PC-9 (cell line): Measurements from ENCODE around the gene ZBTB11. TPM values are rescaled to one million over a fixed set of nuclear protein-coding genes. Genes with fewer than 3 reads are reported as not detected.
"Not testable (repeated sequence)": the region's sequence is repeated elsewhere in the genome, so short reads cannot be mapped to it uniquely, and the experiment has no call there.

Experiments used
- BruUV-seq: library from RNA; stranded (reverse); fragments of 400-500 nt; replicated peaks from 2 replicates; lab custom pipeline; 2021; lab: Mats Ljungman, UMichigan
- CTCF ChIA-PET: fragments of 300-600 bp; sonication (Branson Sonifier 250); formaldehyde crosslinking; loops from one replicate; lab custom pipeline; 2022; ENCODE audit warnings: antibody characterized with exemption; lab: Charles Lee
- POLR2A ChIA-PET: fragments of 300-600 bp; sonication (Branson Sonifier 250); formaldehyde crosslinking; loops from one replicate; lab custom pipeline; 2022; ENCODE audit warnings: antibody characterized with exemption; ENCODE audit not compliant: unreplicated experiment; lab: Charles Lee
- DNase-seq, 2 experiments: peaks; one replicate each; pipeline versions ENCODE4 v3.0.0 to v3.0.0-alpha.2; 2015 to 2022; ENCODE audit warnings: mixed read lengths in 1 of 2
- H2AFZ ChIP-seq: fragments of 200-600 bp; sonication (generic); 2 replicates; pipeline ENCODE4 v1.8.1; 2017; ENCODE audit warnings: antibody characterized with exemption
- H3F3A ChIP-seq: fragments of 200-600 bp; sonication (generic); 2 replicates; pipeline ENCODE4 v1.8.1; 2017; ENCODE audit warnings: antibody characterized with exemption, mild to moderate bottlenecking, low read depth; ENCODE audit not compliant: insufficient read depth
- H3K27ac ChIP-seq: fragments of 200-600 bp; sonication (generic); 2 replicates; pipeline ENCODE4 v1.6.1; 2016; ENCODE audit warnings: mixed run types
- H3K27me3 ChIP-seq: fragments of 200-600 bp; sonication (generic); 2 replicates; pipeline ENCODE4 v1.6.1; 2016; ENCODE audit warnings: low read depth, mixed run types; ENCODE audit not compliant: insufficient read depth
- H3K36me3 ChIP-seq: fragments of 200-600 bp; sonication (generic); 2 replicates; pipeline ENCODE4 v1.6.1; 2016; ENCODE audit warnings: low read depth, mixed run types
- H3K4me1 ChIP-seq: fragments of 200-600 bp; sonication (generic); replicated peaks from 2 replicates; pipeline ENCODE4 v1.6.1; 2016; ENCODE audit warnings: mixed run types; ENCODE audit not compliant: insufficient read depth
- H3K4me2 ChIP-seq: fragments of 200-600 bp; sonication (generic); 2 replicates; pipeline ENCODE4 v1.6.1; 2017; ENCODE audit warnings: mixed run types
- H3K4me3 ChIP-seq: fragments of 200-600 bp; sonication (generic); 2 replicates; pipeline ENCODE4 v1.6.1; 2016; ENCODE audit warnings: mixed run types
- H3K79me2 ChIP-seq: fragments of 200-600 bp; sonication (generic); 2 replicates; pipeline ENCODE4 v1.6.1; 2017; ENCODE audit warnings: low read depth, mixed run types
- H3K9me2 ChIP-seq: fragments of 200-600 bp; sonication (generic); 2 replicates; pipeline ENCODE4 v1.8.1; 2017; ENCODE audit warnings: mild to moderate bottlenecking; ENCODE audit not compliant: insufficient read depth
- H3K9me3 ChIP-seq: fragments of 200-600 bp; sonication (generic); 2 replicates; pipeline ENCODE4 v1.8.1; 2016; ENCODE audit warnings: low read depth; ENCODE audit not compliant: insufficient read depth
- H4K20me1 ChIP-seq: fragments of 200-600 bp; sonication (generic); 2 replicates; pipeline ENCODE4 v1.8.1; 2017; ENCODE audit not compliant: insufficient read depth
- EZH2 ChIP-seq: fragments of 200-600 bp; sonication (generic); IDR thresholded peaks from 2 replicates; pipeline ENCODE4 v1.8.0; 2017; ENCODE audit warnings: antibody characterized with exemption, low read depth
- intact Hi-C: fragments of 100-400 bp; cut with micrococcal nuclease; formaldehyde crosslinking; loops from one replicate; pipeline ENCODE4 v1.10.0; 2022; ENCODE audit not compliant: unreplicated experiment
- total RNA-seq: library from RNA; stranded (reverse); gene quantifications from 2 replicates; pipeline ENCODE4 v1.2.3, GENCODE V29; 2021
- TF ChIP-seq, protein P1 (sequence below): fragments of 200-600 bp; sonication (generic); conservative IDR thresholded peaks from 2 replicates; pipeline ENCODE4 v1.6.1; 2017; ENCODE audit warnings: mixed run types, antibody characterized with exemption, mild to moderate bottlenecking, moderate library complexity

The ZBTB11 gene
- total RNA-seq, 1 experiment from 2014 or later: 22.1 TPM

GRCh38 chr3:101695779-101696372 is 18.9 kb upstream of the ZBTB11 start:
- no peak overlapping the region for H3K4me3 ChIP-seq
- H3K9me2 ChIP-seq: no peaks in the 10 kb centered on the region
- ChIA-PET POLR2A (no interaction called here), CTCF (interaction anchor here (0.6 kb wide), 1 partner anchor 12 kb away, joined by 3 read pairs; no protein-coding TSS in a partner anchor)
- TF ChIP-seq, protein P1, sequence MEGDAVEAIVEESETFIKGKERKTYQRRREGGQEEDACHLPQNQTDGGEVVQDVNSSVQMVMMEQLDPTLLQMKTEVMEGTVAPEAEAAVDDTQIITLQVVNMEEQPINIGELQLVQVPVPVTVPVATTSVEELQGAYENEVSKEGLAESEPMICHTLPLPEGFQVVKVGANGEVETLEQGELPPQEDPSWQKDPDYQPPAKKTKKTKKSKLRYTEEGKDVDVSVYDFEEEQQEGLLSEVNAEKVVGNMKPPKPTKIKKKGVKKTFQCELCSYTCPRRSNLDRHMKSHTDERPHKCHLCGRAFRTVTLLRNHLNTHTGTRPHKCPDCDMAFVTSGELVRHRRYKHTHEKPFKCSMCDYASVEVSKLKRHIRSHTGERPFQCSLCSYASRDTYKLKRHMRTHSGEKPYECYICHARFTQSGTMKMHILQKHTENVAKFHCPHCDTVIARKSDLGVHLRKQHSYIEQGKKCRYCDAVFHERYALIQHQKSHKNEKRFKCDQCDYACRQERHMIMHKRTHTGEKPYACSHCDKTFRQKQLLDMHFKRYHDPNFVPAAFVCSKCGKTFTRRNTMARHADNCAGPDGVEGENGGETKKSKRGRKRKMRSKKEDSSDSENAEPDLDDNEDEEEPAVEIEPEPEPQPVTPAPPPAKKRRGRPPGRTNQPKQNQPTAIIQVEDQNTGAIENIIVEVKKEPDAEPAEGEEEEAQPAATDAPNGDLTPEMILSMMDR: peak; percentile 99
- no peak for TF ChIP-seq EZH2
- no peaks in the 10 kb centered on the region for H3K79me2 ChIP-seq
- H3K9me3 ChIP-seq: no peaks in the 10 kb centered on the region
- intact Hi-C loops: loop anchor here (1.0 to 5.0 kb wide), 2 partner anchors 106 to 529 kb away; no protein-coding TSS in a partner anchor
- no peak overlapping the region for H3K27ac ChIP-seq
- no peaks in the 10 kb centered on the region for H3K36me3 ChIP-seq
- no peaks in the 10 kb centered on the region for H3K27me3 ChIP-seq
- peak; percentile 47 to 67 for DNase-seq
- H3F3A ChIP-seq: no peaks in the 10 kb centered on the region
- H2AFZ ChIP-seq: no peak overlapping the region
- no peaks in the 10 kb centered on the region for H3K4me1 ChIP-seq
- BruUV-seq: no TSS peak
- no peak overlapping the region for H3K4me2 ChIP-seq
- H4K20me1 ChIP-seq: no peaks in the 10 kb centered on the region

- H3K4me2 ChIP-seq, H2AFZ ChIP-seq, H3K9me3 ChIP-seq, H3K4me3 ChIP-seq, H3K79me2 ChIP-seq, H3K36me3 ChIP-seq, H3K9me2 ChIP-seq, H3F3A ChIP-seq, H4K20me1 ChIP-seq, POLR2A ChIA-PET, DNase-seq, BruUV-seq, H3K4me1 ChIP-seq, H3K27ac ChIP-seq, H3K27me3 ChIP-seq: not testable (repeated sequence)
- intact Hi-C loops: loop anchor here (1.0 to 5.0 kb wide), 2 partner anchors 107 to 530 kb away; no protein-coding TSS in a partner anchor
- CTCF ChIA-PET: interaction anchor here (0.5 kb wide), 1 partner anchor 108 kb away, joined by 3 read pairs; no protein-coding TSS in a partner anchor
Measured at GRCh38 chr3:101694836-101695235, 17.9 kb upstream of the ZBTB11 start.

DNA sequence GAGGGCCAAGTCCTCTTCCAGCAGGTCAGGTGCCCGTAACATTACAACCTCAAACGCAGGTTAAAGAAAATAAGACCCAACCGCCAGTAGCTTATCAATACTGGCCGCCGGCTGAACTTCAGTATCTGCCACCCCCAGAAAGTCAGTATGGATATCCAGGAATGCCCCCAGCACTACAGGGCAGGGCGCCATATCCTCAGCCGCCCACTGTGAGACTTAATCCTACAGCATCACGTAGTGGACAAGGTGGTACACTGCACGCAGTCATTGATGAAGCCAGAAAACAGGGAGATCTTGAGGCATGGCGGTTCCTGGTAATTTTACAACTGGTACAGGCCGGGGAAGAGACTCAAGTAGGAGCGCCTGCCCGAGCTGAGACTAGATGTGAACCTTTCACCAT is 16.6 kb upstream of the ZBTB11 start:
- CTCF ChIA-PET, H3K79me2 ChIP-seq, H3K4me2 ChIP-seq, H3K4me1 ChIP-seq, H2AFZ ChIP-seq, H3K27me3 ChIP-seq, H3K27ac ChIP-seq, BruUV-seq, intact Hi-C loops, H3K4me3 ChIP-seq, H3K9me3 ChIP-seq, H3F3A ChIP-seq, H3K9me2 ChIP-seq, H3K36me3 ChIP-seq, H4K20me1 ChIP-seq: not testable (repeated sequence)
- TF ChIP-seq, protein P1: peak; percentile 71
- DNase-seq: peak in 1 of 2 experiments; percentile 44
- POLR2A ChIA-PET: interaction anchor here (0.6 kb wide), 1 partner anchor 11 kb away, joined by 3 read pairs; no protein-coding TSS in a partner anchor

GRCh38 chr3:101691685-101692671 is 15.0 kb upstream of the ZBTB11 start:
- H3K36me3 ChIP-seq, H3K79me2 ChIP-seq, H3F3A ChIP-seq, H3K9me2 ChIP-seq, H3K27me3 ChIP-seq, H3K4me2 ChIP-seq, H3K4me1 ChIP-seq, BruUV-seq, H4K20me1 ChIP-seq, DNase-seq, H3K4me3 ChIP-seq, H3K9me3 ChIP-seq, intact Hi-C loops, H3K27ac ChIP-seq, POLR2A ChIA-PET, H2AFZ ChIP-seq: not testable (repeated sequence)
- CTCF ChIA-PET: interaction anchor here (0.7 kb wide), 1 partner anchor 11 kb away, joined by 6 read pairs; no protein-coding TSS in a partner anchor
